HG02973 (cell line): ENCODE data around the gene ZNF148.

Experiments
- ATAC-seq: cut with Tn5 transposase; IDR thresholded peaks from one replicate; pipeline ENCODE4 v1.9.1; 2021; ENCODE audit warnings: moderate library complexity; ENCODE audit not compliant: unreplicated experiment

Gene ZNF148

DNA sequence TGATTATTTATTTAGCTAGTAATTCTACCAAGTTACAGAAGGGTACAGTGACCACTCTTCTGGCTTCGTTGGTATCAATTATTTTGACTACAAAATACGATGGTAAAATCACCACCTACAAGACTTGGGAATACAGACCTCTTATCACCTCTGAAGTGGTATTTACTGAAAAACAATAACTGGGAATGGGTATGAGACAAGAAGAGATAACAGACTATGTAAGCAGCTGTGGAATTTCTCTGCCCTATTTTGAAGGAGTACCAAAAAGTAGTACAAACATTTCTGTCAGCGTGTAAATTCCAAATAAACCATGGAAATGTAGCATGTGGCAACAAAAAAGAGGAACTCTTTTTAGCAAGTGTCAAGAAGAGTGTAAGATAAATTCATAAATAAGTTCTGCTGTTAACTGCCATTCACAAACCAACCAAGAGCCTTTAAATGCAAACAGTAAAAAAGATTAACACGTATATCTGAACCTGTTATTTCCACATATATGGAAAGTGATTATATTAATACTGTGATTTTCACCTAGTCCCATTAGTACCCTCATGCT, 85.6 kb downstream of the ZNF148 start:
- no peak for ATAC-seq

DNA sequence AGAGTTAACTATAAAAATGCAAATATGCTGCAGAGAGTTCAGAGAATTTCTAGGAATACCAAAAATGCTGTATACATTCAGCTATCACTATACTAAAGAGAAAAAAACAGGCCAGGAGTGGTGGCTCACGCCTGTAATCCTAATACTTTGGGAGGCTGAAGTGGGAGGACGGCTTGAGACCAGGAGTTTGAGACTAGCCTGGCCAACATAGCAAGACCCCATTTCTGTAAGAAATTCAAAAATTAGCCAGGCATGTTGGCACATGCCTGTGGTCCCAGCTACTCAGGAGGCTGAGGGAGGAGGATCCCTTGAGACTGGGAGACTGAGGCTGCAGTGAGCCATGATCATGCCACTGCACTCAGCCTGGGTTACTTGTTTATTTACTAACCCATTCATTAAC, 87.9 kb downstream of the ZNF148 start:
- no peak for ATAC-seq

DNA sequence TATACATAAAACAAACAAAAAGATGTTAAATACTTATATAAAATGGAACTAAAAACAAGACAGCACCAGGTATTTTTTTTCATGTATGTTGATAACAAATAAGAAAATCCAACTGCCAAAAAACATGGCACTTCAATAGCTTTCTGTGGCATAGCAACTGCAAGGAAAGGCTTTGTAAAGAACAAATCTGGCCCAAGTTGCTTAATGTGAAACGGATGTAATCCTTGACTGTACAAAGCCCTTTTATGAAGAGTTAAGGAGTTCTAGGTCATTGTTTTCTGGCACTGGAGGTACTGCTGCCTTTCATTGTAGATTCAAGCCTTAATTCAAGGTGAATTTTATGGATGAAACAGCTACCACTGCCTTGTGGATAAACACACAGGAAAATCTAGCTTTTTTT, 93.7 kb downstream of the ZNF148 start:
- no peak for ATAC-seq

DNA sequence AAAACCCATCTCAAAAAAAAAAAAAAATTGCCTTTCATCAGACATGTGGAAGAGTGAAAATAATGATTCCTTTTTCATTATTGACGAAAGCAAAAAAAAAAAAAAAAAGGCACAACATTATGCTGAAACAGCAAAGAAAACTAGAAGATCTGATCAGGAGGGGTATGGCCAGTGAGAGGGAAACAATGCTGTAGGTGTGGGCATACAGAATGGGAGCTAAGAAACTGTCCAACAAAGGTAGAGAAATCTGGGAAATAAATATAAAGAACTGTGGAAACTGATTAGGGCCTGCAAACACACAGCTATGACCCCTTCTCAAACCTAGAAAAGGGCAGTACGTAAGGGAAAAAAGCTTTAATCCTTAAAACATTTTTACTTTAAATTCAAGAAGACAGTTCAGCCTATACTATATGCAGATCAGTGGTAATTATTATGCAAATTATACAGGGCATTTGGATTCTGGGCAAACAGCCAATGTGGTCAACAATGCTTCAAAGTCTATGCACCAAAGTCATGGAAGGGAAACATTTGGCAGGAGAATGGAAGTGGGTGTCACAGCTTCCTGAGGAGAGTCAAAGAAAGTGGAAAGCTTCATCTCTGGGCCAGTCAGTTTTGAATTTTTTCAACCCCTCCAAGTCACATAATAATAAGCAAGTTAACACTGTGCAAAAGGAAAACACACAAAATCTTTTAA, 94.3 kb downstream of the ZNF148 start:
- no peak for ATAC-seq

DNA sequence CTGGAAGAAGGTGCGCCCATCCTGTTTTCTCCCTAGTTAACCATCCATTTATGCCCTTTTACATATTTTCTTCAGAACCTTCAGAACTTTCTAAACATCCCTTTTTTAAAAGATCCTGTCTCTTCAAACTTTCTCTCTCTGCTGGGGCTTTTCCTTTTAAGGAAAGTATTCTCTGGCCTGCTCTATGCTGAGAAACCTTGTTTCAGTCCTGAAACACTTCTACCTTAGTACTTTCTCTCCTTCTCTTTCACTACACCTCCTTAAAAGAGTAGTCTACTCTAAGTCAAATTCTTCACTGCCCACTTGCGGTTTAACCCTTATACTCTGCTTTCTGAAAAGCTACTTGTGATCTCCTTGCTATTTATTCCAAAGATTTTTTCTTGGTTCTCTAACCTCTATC, 97.0 kb downstream of the ZNF148 start:
- ATAC-seq = no peak

DNA sequence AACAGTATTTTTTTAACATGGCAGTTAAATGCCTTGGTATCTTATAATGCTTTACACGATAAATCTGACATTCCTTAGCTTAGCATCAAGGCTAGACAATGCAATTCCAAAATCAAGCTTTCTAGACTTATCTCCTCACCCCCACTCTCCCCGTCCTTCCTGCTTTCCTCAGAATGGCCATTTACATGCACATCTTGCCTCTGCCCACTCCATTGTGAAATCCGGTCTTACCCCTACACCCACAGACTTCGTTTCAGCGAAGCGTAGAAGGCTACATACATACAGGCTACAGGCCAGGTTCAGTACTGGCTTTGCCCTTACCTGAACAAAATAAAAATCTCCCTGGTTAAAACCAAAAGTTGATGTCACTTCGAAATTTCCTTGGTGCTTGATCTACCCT, 104.0 kb downstream of the ZNF148 start:
- ATAC-seq = no peak

DNA sequence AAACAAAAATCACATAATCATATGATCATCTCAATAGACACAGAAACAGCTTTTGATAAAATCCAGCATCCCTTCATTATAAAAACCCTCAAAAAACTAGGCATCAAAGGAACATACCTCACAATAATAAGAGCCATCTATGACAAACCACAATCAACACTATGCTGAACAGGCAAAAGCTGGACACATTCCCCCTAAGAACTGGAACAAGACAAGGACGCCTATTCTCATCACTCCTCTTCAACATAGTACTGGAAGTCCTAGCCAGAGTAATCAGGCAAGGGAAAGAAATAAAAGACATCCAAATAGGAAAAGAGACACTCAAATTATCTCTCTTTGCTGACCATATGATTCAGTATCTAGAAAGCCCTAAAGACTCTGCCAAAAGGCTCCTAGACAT, 107.7 kb downstream of the ZNF148 start:
- no peak for ATAC-seq

DNA sequence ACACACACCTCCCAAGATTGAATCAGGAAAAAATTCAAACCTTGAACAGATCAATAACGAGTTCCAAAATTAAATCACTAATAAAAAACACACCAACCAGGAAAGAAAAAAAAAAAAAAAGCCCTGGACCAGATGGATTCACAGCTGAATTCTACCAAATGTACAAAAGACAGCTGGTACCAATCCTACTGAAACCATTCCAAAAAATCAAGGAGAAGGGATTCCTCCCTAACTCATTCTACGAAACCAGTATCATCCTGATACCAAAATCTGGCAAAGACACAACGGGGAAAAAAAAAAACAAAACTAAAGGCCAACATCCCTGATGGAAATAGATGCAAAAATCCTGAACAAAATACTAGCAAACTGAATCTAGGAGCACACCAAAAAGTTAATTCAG, 108.2 kb downstream of the ZNF148 start:
- ATAC-seq = no peak

DNA sequence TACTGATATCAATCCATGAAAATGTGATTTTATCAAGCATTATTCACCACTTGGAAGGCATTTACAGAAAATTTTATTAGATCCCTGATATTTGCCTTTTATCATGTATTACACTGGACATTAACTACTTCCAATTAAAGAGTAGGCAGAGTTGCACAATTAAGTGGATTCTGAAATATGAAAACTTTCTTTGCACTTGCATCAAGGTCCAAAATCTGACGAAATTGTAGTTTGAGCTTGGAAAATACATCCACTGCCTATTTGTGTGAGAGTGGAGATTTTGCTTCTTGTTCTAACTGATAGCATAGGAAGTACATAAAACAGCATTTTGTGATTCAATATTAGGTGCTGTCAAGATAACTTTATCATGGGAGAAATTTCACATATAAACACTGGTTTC, 113.0 kb downstream of the ZNF148 start:
- ATAC-seq = no peak

DNA sequence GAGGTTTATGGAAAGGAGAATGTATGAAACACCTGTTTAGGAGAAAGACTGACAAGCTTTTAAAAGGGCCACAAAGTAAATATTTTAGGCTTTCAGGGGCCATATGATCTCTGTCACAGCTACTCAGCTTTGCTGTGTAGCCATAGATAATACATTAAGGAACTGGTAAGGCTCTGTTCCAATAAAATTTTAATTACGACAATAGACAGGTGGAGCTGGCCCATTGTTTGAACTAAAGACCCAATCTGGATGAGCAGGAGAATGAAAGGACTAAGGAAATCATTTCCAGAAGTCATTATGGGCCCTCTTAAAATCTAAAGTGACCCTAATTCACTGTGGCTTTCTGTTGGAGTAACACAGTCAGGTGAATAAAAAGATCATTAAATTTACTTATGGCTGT, 114.1 kb downstream of the ZNF148 start:
- ATAC-seq = no peak

DNA sequence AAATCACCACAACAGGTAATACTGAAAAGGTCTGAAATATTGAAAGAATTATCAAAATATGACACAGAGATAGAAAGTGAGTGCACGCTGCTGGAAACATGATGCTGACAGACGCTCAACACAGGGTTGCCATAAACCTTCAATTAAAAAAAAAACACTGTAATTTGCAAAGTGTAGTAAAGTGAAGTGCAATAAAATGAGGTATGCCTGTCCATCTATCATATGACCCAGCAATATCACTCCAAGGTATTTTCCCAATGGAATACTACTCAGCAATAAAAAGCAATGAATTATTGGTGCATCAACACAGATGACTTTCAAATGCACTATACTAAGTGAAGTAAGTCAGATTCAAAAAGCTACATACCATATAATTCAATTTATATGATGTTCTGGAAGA, 115.0 kb downstream of the ZNF148 start:
- ATAC-seq = no peak

DNA sequence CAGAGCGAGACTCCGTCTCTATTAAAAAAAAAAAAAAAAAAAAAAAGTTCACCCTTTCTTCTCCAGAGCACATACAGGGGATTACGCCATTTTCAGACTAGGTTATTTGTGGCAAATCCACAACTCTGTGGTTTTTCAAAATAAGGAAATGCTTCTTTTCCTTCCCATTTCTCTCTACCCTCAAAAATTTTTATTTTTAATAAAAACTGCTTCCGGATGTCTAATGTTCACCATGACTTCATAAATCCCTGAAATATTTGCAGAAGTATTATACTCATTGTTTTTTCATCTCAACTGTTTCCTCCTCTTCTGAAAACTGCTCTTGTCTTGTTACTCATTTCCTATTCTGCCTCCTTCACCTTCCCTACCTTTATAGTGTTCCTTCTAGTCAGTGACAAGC, 117.6 kb downstream of the ZNF148 start:
- ATAC-seq = no peak

DNA sequence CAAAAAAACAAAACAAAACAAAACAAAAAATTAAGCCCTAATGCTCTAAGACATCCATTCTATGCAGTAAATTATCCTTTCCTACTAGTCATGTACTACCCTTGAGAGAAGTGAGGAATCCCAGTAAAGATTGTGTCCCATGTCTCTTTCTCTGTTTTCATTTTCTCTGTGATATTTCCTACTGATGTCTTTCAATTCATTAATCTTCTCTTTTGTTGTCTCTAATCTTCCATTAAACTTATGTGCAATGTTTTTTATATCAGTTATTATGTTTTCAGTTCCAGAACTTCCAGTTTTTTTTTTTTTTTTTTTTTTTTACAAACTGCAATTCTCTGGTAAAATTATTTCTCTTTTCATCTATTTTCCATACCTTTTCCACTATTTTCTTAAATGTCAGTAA, 118.5 kb downstream of the ZNF148 start:
- ATAC-seq = no peak

DNA sequence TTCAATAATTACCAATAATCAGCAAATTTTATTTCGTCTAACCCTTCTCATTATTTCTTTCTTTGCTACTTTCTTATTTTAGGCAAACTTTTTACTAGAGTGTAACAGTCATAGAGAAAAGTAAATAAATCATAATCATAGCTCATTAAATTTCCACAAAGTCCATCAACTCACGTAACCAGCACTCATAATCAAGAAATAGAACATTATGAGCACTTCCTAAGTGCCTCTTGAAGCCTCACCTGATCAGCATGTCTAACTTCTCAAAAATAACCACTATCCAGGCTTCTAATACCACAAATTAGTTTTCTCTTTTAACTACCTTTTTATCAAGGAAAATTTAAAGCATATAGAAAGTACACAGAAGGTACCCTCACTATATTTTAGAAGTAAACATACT, 124.2 kb downstream of the ZNF148 start:
- ATAC-seq = no peak

DNA sequence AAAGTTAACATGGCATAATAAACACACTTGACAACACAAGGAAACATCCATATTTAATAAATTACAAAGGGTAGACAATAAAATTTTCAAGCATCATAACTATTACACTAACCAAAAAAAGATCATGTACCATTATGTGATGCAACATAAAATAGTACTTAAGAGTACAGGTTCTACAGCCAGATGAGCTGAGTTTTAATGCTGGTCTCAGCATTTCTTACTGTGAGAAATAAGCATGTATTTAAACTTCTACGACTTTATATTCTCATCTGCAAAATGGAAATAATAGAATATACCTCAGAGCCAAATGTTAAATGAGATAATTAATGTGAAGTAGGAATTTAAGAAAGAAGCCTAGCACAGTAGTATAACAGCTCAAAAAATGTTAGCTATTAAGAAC, 128.9 kb downstream of the ZNF148 start:
- ATAC-seq = no peak

DNA sequence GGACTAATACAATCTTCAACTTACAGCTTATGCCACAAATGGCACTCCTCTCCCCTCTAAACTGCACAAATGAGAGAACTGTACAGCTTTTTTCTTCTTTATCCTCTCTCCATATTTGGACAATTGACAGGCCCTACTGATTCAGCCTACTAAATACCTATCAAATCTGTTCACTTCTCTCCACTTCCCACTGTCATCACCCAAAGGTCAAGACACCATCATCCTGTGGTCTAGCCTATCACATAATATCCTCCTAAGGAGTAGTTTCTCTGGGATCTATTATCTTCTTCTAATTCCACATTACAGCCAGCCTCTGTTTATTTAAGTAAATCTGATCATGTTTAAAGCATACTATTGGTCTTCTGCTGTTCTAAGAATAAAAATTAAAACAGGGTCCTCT, 129.6 kb downstream of the ZNF148 start:
- ATAC-seq = no peak

DNA sequence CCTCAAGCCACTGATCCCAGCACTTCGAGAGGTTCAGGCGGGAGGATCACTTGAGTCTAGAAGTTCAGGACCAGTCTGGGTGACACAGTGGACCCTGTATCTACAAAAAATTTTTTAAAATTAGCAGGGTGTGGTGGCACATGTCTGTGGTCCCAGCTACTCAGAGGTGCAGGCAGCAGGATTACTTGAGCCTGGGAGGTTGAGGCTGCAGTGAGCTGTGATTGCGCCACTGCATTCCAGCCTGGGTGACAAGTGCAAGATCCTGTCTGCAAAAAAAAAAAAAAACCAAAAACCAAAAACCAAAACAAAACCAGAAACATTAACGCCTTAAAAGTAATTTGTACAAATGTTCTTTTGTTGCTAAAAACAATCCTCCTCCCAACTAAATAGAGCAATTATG, 134.6 kb downstream of the ZNF148 start:
- no peak for ATAC-seq

DNA sequence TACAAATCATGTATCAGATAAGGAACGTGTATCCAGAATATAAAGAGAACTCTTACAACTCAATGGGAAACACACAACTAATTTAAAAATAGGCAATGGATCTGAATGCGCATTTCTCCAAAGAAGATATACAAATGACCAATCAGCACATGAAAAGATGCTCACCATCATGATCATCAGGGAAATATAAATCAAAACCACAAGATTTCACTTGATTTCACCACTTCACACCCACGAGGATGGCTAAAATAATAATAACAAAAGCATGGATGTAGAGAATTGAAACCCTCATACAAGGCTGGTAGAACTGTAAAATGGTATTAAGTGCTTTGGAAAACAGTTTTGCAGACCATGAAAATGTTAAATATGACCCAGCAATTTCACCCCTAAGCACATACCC, 135.9 kb downstream of the ZNF148 start:
- no peak for ATAC-seq

DNA sequence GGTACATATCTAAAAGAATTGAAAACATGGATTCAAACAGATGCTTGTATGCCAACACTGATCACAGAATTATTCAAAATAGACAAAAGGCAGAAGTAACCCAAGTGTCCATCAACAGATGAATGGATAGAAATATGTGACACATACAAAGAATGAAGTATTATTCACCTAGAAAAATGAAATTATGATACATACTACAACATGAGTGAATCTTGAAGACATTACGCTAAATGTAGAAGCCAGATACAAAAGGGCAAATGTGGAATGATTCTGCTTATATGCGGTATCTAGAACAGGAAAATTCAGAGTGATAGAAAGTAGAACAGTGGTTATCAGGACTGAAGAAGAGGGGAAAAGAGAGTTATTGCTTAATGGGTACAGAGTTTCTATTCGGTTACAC, 136.4 kb downstream of the ZNF148 start:
- no peak for ATAC-seq

DNA sequence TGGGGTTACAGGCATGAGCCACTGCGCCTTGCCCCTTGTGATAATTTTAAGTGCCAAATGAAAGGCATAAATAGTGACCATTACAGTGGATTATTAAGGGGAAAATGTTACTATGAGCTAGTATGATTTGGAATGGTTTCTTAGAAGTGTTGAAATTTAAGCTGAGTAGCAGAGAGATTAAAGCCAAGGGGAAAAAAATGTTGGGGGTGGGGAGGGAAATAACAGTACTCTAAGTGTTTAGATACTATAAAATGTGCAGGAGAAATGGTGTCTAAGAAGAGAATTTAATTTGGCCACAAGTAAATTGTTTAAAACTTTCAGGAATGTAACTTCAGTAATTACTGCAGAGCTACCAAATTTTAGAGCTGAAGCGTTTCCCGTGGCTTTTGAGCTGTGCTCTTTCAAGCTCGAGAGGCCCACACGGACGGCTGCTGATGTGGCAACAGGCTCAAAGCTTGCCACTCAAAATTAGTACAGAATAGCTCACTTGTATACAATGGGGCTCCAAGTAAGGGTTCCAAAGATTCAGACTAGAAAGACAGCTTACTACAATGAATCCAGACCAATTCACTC, 138.7 kb downstream of the ZNF148 start:
- no peak for ATAC-seq

DNA sequence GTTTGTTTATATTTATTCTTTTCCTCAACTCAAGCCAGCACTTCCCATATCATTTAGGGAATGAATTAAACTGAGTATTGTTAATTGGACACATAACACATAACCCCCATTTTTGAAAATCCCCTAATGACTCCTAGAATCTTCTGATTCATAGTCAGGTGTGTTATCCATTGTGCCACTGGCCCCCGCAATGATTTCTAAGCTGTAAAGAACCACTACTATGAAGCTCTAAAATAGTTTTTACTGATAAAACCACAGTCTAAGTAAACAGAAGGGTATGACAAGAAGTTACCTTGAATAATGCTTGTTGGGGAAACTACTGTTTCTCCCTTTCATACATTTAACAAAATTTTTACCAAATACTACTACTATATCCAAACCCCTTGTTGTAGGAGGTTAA, 140.3 kb downstream of the ZNF148 start:
- ATAC-seq = no peak

DNA sequence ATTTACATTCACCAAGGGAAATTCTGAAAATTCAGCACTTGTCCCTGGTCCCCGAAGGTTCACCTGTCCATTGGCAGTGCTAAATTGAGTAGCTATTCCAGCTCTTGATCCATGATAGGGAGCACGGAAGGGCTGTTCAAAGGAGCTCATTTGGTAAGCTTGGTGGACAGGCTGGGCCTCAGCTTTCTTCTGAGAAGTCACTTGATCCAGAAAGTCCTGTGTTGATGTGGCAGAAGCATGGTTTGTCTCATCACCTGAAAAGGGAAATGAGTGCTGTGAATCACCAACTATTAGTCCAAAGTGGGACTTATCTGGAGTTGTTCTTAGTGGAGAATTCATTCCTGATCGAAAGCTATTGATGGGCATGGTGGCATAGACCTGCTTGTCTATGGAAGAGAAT, 142.7 kb downstream of the ZNF148 start:
- ATAC-seq = no peak

DNA sequence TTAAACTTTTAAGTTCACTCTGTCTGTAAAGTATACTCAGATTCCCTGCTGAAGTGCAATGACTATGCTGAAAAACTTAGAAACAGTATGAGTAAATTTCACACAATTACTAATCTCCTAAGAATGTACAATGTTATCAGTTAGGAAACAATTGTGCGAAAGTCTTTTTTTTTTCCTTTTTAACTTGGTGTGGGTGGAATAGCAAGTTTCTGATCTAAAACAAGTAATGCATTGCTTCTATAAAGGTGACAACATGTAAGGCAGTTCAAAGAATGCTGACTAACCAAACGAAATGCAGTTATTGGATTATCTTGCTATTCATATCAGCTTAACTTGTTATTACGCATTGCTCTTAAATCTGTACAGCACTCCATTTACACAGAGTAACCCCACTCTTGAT, 143.2 kb downstream of the ZNF148 start:
- no peak for ATAC-seq
